ENCODE measurements around the gene AGPAT3. TPM values are rescaled to one million over a fixed set of nuclear protein-coding genes. Genes with fewer than 3 reads are reported as not detected.

AGPAT3 gene
- total RNA-seq, 1 donor: 27.7 TPM

- no peak overlapping the region for H3K4me3 ChIP-seq (ENCODE audit: low read length)
- no peaks in the 10 kb centered on the region for H3K4me1 ChIP-seq (ENCODE audit: insufficient read depth, low read length)
Measured at GRCh38 chr21:43932005-43932404, 67.0 kb downstream of the AGPAT3 start.

DNA sequence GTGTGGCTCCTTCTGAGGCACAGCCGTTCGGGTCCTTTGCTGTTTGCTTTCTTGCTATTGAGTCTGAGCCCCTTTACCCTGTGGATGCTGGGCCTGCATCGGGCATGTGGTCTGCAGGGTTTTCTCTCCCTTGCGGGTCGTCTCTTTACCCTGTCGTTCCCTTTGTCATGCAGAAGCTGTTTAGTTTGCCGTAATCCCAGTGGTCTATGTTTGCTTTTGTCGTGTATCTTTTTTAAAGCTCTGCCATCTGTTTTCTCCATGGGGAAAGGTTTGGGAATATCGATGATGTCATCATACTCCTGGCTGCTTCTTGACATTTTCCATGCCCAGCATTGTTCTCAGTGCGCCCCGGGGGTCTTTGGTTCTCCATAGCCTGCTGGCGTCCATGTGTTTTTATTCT lies 68.2 kb downstream of the AGPAT3 start:
- Histone ChIP-seq H3K9me3 (ENCODE audit: low read depth, low read length) (no peaks in the 10 kb centered on the region), H3K27me3 (ENCODE audit: insufficient read depth, low read length) (no peaks in the 10 kb centered on the region), H3K4me1 (ENCODE audit: insufficient read depth, low read length) (peaks cover 11% of the 10 kb centered on the region), H3K4me3 (ENCODE audit: low read length) (no peak overlapping the region)

More at GRCh38 chr21:43932005-43932404, 67.0 kb downstream of the AGPAT3 start:
- H3K9me3 ChIP-seq (ENCODE audit: low read depth, low read length): no peaks in the 10 kb centered on the region
- no peaks in the 10 kb centered on the region for H3K27me3 ChIP-seq (ENCODE audit: insufficient read depth, low read length)

DNA sequence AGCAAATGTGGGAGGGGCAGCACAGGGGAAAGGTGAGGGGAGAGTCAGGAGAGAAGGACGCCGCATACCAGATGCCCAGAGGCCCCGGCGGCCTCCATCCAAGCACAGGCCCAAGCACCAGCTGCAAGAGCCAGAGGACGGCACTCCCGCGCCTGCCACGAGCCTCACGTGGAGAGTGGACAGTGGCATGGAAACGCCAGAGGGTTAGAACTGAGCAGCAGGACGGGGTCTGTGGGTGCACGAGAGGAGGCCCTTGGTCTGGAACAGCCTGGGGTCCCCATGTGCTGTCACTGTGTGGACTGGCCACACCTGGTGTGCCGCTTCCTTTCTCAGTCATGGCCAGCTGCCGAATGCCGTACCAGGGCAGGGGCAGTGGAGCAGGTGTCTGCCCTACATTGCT lies 68.7 kb downstream of the AGPAT3 start:
- peaks cover 16% of the 10 kb centered on the region for H3K4me1 ChIP-seq (ENCODE audit: insufficient read depth, low read length)
- no peak overlapping the region for H3K4me3 ChIP-seq (ENCODE audit: low read length)
- no peaks in the 10 kb centered on the region for H3K27me3 ChIP-seq (ENCODE audit: insufficient read depth, low read length)
- no peaks in the 10 kb centered on the region for H3K9me3 ChIP-seq (ENCODE audit: low read depth, low read length)

DNA sequence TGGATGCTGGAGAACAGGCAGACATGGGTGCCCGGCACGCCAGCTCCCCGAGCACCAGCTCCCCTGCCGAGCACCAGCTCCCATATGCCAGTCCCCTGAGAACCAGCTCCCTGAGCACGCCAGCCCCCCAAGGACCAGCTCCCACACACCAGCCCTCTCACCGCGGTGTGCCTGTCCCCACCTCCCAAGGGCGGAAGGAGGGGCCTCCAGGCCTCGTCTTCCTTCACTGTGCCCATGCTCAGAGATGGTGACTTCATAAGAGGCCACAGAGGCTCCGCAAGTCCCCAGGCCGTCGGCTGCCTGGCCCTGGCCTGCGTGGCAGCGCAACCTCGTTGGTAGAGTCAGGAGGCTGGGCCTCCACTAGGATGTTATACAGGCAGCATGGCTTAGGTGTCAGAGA lies 69.1 kb downstream of the AGPAT3 start:
- no peaks in the 10 kb centered on the region for H3K27me3 ChIP-seq (ENCODE audit: insufficient read depth, low read length)
- H3K4me3 ChIP-seq (ENCODE audit: low read length): no peak overlapping the region
- no peaks in the 10 kb centered on the region for H3K9me3 ChIP-seq (ENCODE audit: low read depth, low read length)
- H3K4me1 ChIP-seq (ENCODE audit: insufficient read depth, low read length): peaks cover 19% of the 10 kb centered on the region

GRCh38 chr21:43934716-43935705 lies 70.0 kb downstream of the AGPAT3 start:
- H3K4me3 ChIP-seq (ENCODE audit: low read length): no peak overlapping the region
- H3K4me1 ChIP-seq (ENCODE audit: insufficient read depth, low read length): peaks cover 22% of the 10 kb centered on the region
- no peaks in the 10 kb centered on the region for H3K27me3 ChIP-seq (ENCODE audit: insufficient read depth, low read length)
- no peaks in the 10 kb centered on the region for H3K9me3 ChIP-seq (ENCODE audit: low read depth, low read length)

DNA sequence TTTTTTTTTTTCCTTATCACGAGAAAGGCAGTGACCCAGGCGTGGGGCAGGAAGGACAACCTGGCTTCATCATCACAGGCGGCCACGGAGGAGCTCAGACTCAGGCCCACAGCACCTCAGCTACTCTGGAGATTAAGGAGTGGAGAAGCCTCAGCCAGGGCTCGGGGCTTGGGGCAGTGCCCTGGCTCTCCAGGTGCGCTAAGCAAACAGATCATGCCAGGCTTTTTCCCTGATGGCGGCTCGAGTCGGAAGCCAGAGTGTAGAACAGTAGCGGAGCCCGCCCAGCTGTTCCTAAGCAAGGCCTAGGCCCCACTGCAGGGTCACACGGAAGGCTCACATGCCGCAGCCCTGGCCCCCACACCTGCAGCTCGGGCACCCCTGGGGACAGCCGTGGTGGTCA lies 70.7 kb downstream of the AGPAT3 start:
- H3K9me3 ChIP-seq (ENCODE audit: low read depth, low read length): no peaks in the 10 kb centered on the region
- no peak overlapping the region for H3K4me3 ChIP-seq (ENCODE audit: low read length)
- peaks cover 22% of the 10 kb centered on the region for H3K4me1 ChIP-seq (ENCODE audit: insufficient read depth, low read length)
- H3K27me3 ChIP-seq (ENCODE audit: insufficient read depth, low read length): no peaks in the 10 kb centered on the region

DNA sequence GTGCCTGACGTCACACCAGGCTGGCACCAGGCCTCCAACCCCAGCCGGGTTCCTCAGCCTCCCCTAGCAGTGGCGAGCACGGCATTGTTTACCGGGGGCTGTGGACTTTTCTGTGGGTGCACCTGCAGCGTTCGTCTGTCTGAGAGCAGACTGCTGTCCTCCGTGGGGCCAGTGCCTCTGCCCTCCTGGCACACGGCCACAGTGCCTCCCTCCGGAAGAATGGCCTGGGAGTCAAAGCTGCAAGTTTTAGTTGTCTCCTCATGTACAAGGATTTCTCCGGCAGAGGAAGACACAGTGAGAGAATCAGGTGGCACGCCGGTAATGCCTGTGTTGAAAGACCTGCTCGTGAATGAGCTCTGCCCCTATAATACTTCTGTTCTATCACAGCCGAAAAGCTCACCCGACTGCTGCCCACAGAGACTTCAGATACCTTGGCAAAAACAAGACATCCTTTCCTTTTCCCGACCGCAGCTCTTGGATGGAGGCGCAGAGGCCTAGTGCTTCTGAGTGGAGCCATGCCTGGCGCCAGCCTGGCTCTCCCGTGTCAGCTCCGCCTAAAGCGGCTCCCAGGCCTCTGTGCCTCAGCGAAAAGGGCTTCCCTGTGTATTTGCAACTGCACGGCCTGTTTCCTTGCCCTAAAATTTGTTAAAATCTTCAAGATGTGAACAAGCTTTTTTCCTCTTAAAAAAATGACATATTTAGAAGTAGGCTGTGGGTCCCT lies 71.4 kb downstream of the AGPAT3 start:
- no peaks in the 10 kb centered on the region for H3K27me3 ChIP-seq (ENCODE audit: insufficient read depth, low read length)

DNA sequence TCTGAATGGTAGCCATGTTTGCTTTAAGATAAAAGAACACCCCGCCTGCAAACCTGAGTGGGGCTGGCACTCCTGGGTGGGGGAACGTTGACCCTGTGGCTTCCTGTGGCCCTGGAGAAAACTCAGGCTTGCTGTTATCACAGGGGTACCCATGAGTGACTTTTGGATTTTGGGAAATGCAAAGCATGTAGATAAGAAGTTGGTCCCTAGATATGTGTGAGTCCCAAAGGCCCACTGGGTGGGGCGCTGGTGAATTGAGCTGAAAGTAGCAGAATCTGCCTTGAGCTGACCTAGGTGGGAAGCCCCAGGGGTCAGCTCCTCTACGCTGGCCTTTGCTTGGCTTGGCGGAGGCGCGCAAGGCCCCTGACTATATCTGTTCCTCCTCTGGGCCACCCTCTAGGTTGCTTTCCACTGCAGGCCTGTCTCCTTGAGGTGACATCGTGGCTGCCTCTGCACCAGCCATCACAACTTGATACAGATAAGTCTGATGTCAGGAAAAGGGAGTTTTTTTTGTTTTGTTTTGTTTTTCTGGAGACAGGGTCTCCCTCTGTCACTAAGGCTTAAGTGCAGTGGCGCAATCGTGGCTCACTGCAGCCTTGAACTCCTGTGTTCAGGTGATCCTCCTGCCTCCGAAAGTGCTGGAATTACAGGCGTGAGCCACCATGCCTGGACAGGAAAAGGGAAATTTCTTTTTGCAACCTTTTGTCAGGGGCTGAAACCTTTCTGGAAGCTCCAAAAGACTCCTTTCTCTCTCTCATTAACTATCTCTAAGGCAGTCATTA lies 72.2 kb downstream of the AGPAT3 start:
- Histone ChIP-seq H3K4me3 (ENCODE audit: low read length) (no peak overlapping the region), H3K27me3 (ENCODE audit: insufficient read depth, low read length) (no peaks in the 10 kb centered on the region), H3K4me1 (ENCODE audit: insufficient read depth, low read length) (peaks cover 22% of the 10 kb centered on the region), H3K9me3 (ENCODE audit: low read depth, low read length) (no peaks in the 10 kb centered on the region)

More for the DNA sequence above, 71.4 kb downstream of the AGPAT3 start:
- peaks cover 22% of the 10 kb centered on the region for H3K4me1 ChIP-seq (ENCODE audit: insufficient read depth, low read length)
- H3K4me3 ChIP-seq (ENCODE audit: low read length): no peak overlapping the region
- H3K9me3 ChIP-seq (ENCODE audit: low read depth, low read length): no peaks in the 10 kb centered on the region

DNA sequence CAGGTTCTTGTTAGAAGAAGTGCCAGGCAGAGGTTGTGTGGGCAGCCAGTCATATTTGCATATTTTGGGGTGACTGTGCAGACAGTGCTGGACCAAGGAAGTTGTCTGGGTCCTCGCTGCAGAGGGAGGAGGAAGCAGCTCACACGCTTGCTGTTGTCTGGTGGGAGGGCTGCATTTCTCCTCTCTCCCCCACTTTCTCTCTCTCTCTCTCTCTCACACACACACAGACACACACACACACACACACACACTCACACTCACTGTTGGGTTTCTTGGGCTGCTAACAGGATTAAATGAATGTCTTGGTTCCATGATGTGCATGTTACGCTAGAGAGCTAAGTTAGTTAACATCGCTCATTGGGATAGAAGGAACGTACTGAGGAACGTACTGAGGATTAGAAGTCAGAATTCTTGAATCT lies 72.9 kb downstream of the AGPAT3 start:
- no peaks in the 10 kb centered on the region for H3K9me3 ChIP-seq (ENCODE audit: low read depth, low read length)
- no peak overlapping the region for H3K4me3 ChIP-seq (ENCODE audit: low read length)
- H3K4me1 ChIP-seq (ENCODE audit: insufficient read depth, low read length): peaks cover 22% of the 10 kb centered on the region
- H3K27me3 ChIP-seq (ENCODE audit: insufficient read depth, low read length): no peaks in the 10 kb centered on the region

DNA sequence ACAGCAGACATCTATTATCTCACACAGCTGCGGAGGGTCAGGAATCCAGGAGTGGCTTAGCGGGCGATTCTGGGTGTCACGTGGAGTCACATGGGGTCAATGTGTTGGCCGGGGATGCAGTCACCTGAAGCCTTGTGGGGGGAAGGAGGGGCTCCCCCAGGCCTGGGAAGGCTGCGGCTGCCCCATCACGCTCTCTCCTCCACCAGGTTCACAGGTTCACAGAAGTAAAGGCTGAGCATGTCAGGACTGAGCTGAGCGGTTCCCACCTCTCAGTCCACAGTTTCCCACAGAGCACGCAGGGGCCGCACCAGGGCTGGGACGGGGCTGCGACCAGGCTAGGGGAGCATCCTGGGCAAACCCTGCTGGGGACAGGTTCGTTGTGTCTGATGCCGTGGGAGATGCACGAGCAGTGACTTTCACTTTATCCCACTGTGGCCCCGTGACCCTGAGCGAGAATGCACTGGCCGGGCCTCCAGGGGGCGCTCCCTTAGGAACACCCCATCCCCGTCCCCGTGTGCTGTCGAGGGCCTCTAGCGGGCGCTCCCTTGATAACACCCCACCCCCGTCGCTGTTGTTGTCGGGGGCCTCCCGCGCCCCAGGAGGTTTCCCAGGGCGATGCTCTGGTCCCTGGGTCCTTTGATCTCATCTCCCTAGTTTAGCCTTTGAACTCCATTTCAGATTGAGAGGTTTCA lies 73.9 kb downstream of the AGPAT3 start:
- H3K27me3 ChIP-seq (ENCODE audit: insufficient read depth, low read length): no peaks in the 10 kb centered on the region
- peak overlapping the region; percentile 37 for H3K4me3 ChIP-seq (ENCODE audit: low read length)
- no peaks in the 10 kb centered on the region for H3K9me3 ChIP-seq (ENCODE audit: low read depth, low read length)
- H3K4me1 ChIP-seq (ENCODE audit: insufficient read depth, low read length): peaks cover 22% of the 10 kb centered on the region

- H3K9me3 ChIP-seq (ENCODE audit: low read depth, low read length): no peaks in the 10 kb centered on the region
- no peak overlapping the region for H3K4me3 ChIP-seq (ENCODE audit: low read length)
- no peaks in the 10 kb centered on the region for H3K27me3 ChIP-seq (ENCODE audit: insufficient read depth, low read length)
- peaks cover 22% of the 10 kb centered on the region for H3K4me1 ChIP-seq (ENCODE audit: insufficient read depth, low read length)
Measured at GRCh38 chr21:43939443-43940328, 74.7 kb downstream of the AGPAT3 start.

GRCh38 chr21:43940329-43941050 lies 75.5 kb downstream of the AGPAT3 start:
- Histone ChIP-seq H3K4me3 (ENCODE audit: low read length) (no peak overlapping the region), H3K4me1 (ENCODE audit: insufficient read depth, low read length) (peaks cover 22% of the 10 kb centered on the region), H3K27me3 (ENCODE audit: insufficient read depth, low read length) (no peaks in the 10 kb centered on the region), H3K9me3 (ENCODE audit: low read depth, low read length) (no peaks in the 10 kb centered on the region)

GRCh38 chr21:43942201-43942600 lies 77.2 kb downstream of the AGPAT3 start:
- H3K9me3 ChIP-seq (ENCODE audit: low read depth, low read length): no peaks in the 10 kb centered on the region
- no peaks in the 10 kb centered on the region for H3K27me3 ChIP-seq (ENCODE audit: insufficient read depth, low read length)
- no peak overlapping the region for H3K4me3 ChIP-seq (ENCODE audit: low read length)

More at GRCh38 chr21:43942201-43942600, 77.2 kb downstream of the AGPAT3 start:
- peaks cover 21% of the 10 kb centered on the region for H3K4me1 ChIP-seq (ENCODE audit: insufficient read depth, low read length)

Measured in mononuclear cell (primary cell).